HepG2 (cell line): ENCODE data around the gene KLHDC4. TPM values are rescaled to one million over a fixed set of nuclear protein-coding genes. Genes with fewer than 3 reads are reported as not detected.

Experiments used
- AKAP8 ChIP-seq: sonication (generic); formaldehyde crosslinking; IDR thresholded peaks from 2 replicates; pipeline ENCODE4 v1.5.1; 2020; ENCODE audit warnings: mild to moderate bottlenecking, missing genetic modification reagents
- HOXA3 ChIP-seq: sonication (generic); formaldehyde crosslinking; IDR thresholded peaks from 2 replicates; pipeline ENCODE4 v1.5.0; 2020; ENCODE audit warnings: missing genetic modification reagents
- KDM3A ChIP-seq: IDR thresholded peaks from 2 replicates; pipeline ENCODE4 v1.6.1; 2018; ENCODE audit warnings: low read depth, missing compliant biosample characterization
- MAFK ChIP-seq, 2 experiments: IDR thresholded peaks in 1 of 2; conservative IDR thresholded peaks in 1 of 2; 2 replicates each; pipeline ENCODE4 v1.6.1; 2011; ENCODE audit warnings: improper control_type of control experiment in 2 of 2, low read length in 2 of 2
- MED1 ChIP-seq: sonication (generic); formaldehyde crosslinking; IDR thresholded peaks from 2 replicates; pipeline ENCODE4 v1.4.0; 2020; ENCODE audit warnings: missing genetic modification reagents
- MEIS2 ChIP-seq: sonication (generic); formaldehyde crosslinking; IDR thresholded peaks from 2 replicates; pipeline ENCODE4 v1.9.0; 2021; ENCODE audit warnings: mild to moderate bottlenecking, missing genetic modification reagents
- NFE2L2 ChIP-seq: fragments of 150-350 bp; IDR thresholded peaks from 2 replicates; pipeline ENCODE4 v1.6.1; 2014; ENCODE audit warnings: low read length
- PHF20 ChIP-seq: sonication (generic); formaldehyde crosslinking; IDR thresholded peaks from 2 replicates; pipeline ENCODE4 v1.5.0; 2020; ENCODE audit warnings: mild to moderate bottlenecking, missing genetic modification reagents
- PPARG ChIP-seq: conservative IDR thresholded peaks from 2 replicates; pipeline ENCODE4 v1.6.1; 2016; ENCODE audit warnings: missing biosample characterization, missing genetic modification reagents
- REL ChIP-seq: sonication (generic); formaldehyde crosslinking; conservative IDR thresholded peaks from 2 replicates; pipeline ENCODE4 v1.8.0; 2022; ENCODE audit warnings: mild to moderate bottlenecking, missing genetic modification reagents, moderate library complexity
- TBL1XR1 ChIP-seq: fragments of 150-350 bp; IDR thresholded peaks from 2 replicates; pipeline ENCODE4 v1.6.1; 2014; ENCODE audit warnings: borderline replicate concordance, low read length; ENCODE audit not compliant: partially characterized antibody
- ZFP37 ChIP-seq: sonication (generic); formaldehyde crosslinking; IDR thresholded peaks from 2 replicates; pipeline ENCODE4 v1.4.0; 2020; ENCODE audit warnings: missing genetic modification reagents, borderline replicate concordance
- ZFP62 ChIP-seq: sonication (generic); formaldehyde crosslinking; IDR thresholded peaks from 2 replicates; pipeline ENCODE4 v1.4.0; 2020; ENCODE audit warnings: missing genetic modification reagents
- ZKSCAN8 ChIP-seq: IDR thresholded peaks from 2 replicates; pipeline ENCODE4 v1.6.1; 2016; ENCODE audit warnings: borderline replicate concordance, missing genetic modification reagents, missing compliant biosample characterization
- ZMYM2 ChIP-seq: sonication (generic); formaldehyde crosslinking; IDR thresholded peaks from 2 replicates; pipeline ENCODE4 v1.8.0; 2022; ENCODE audit warnings: mild to moderate bottlenecking, missing genetic modification reagents
- ZNF142 ChIP-seq: sonication (generic); formaldehyde crosslinking; IDR thresholded peaks from 2 replicates; pipeline ENCODE4 v1.4.0; 2020; ENCODE audit warnings: missing genetic modification reagents
- ZNF33B ChIP-seq: sonication (generic); formaldehyde crosslinking; IDR thresholded peaks from 2 replicates; pipeline ENCODE4 v1.5.1; 2020; ENCODE audit warnings: mild to moderate bottlenecking, missing genetic modification reagents
- ZNF512B ChIP-seq: sonication (generic); formaldehyde crosslinking; IDR thresholded peaks from 2 replicates; pipeline ENCODE4 v1.5.1; 2020; ENCODE audit warnings: missing genetic modification reagents, mild to moderate bottlenecking, borderline replicate concordance
- ZNF614 ChIP-seq: IDR thresholded peaks from 2 replicates; pipeline ENCODE4 v1.6.1; 2018; ENCODE audit warnings: missing biosample characterization, missing genetic modification reagents, inconsistent platforms, borderline replicate concordance
- ZNF619 ChIP-seq: sonication (generic); formaldehyde crosslinking; IDR thresholded peaks from 2 replicates; pipeline ENCODE4 v1.4.0; 2020; ENCODE audit warnings: mild to moderate bottlenecking, missing genetic modification reagents
- ZNF691 ChIP-seq: sonication (generic); formaldehyde crosslinking; IDR thresholded peaks from 2 replicates; pipeline ENCODE4 v1.4.0; 2020; ENCODE audit warnings: missing genetic modification reagents, low read depth, mild to moderate bottlenecking, borderline replicate concordance
- ZNF766 ChIP-seq: sonication (generic); formaldehyde crosslinking; IDR thresholded peaks from 2 replicates; pipeline ENCODE4 v1.5.0; 2020; ENCODE audit warnings: missing genetic modification reagents, borderline replicate concordance
- ZSCAN20 ChIP-seq: sonication (generic); formaldehyde crosslinking; IDR thresholded peaks from 2 replicates; pipeline ENCODE4 v1.4.0; 2020; ENCODE audit warnings: missing genetic modification reagents, mild to moderate bottlenecking, borderline replicate concordance
- polyA plus RNA-seq, 8 experiments: library from polyadenylated mRNA; depleted of rRNA in 3 of 8; stranded (reverse) in 7 of 8; unstranded in 1 of 8; fragments of >200 nt; fragmentation: Illumina TruSeq in 4 of 8; extraction: Trizol in 4 of 8; gene quantifications; 2 replicates each; pipeline versions ENCODE4 v1.2.1 to v1.2.3, GENCODE V29; 2011 to 2016; ENCODE audit warnings: low read depth in 4 of 8, missing spikeins in 1 of 8, mixed read lengths in 1 of 8; ENCODE audit not compliant: insufficient read depth in 1 of 8
- total RNA-seq, 5 experiments: library from RNA; depleted of rRNA; stranded (reverse); fragments of >200 nt; fragmentation: Illumina TruSeq; extraction: Trizol; gene quantifications; 2 replicates each; pipeline ENCODE4 v1.2.3, GENCODE V29; 2016; ENCODE audit warnings: low read depth in 1 of 5

The KLHDC4 gene
- total and polyA plus RNA-seq, 2 of the 13 experiments (the other 11 are each of a cell fraction or from before 2014, with no cell fraction given) = 18.7 to 31.8 TPM

- TF ChIP-seq MED1 (peak; percentile 54), NFE2L2 (no peak), ZNF691 (CRISPR knock-in tag) (0 out of 2 replicates have a peak, but pooled peaks have one; percentile 26), ZNF614 (peak; percentile 46; the same call in 1 of the 2 replicates), ZNF142 (0 out of 2 replicates have a peak, but pooled peaks have one; percentile 45), ZFP62 (CRISPR knock-in tag) (no peak), PPARG (CRISPR knock-in tag) (no peak), KDM3A (CRISPR knock-in tag) (no peak), PHF20 (CRISPR knock-in tag) (no peak), ZMYM2 (CRISPR knock-in tag) (no peak), ZNF619 (CRISPR knock-in tag) (no peak), ZNF512B (CRISPR knock-in tag) (no peak), ZFP37 (CRISPR knock-in tag) (peak; percentile 83; the same call in 1 of the 2 replicates), MAFK (conservative IDR thresholded peaks at IDR 0.05 in 1 of 2, IDR thresholded peaks at IDR 0.05 in 1 of 2; ENCODE audit: low read length in 2 of 2) (no peak), ZKSCAN8 (CRISPR knock-in tag) (no peak), MEIS2 (peak; percentile 85), HOXA3 (0 out of 2 replicates have a peak, but pooled peaks have one; percentile 48), AKAP8 (CRISPR knock-in tag) (no peak), ZNF766 (CRISPR knock-in tag) (peak; percentile 71; the same call in 1 of the 2 replicates), ZNF33B (CRISPR knock-in tag) (no peak), TBL1XR1 (no peak), ZSCAN20 (CRISPR knock-in tag) (peak; percentile 55; the same call in 1 of the 2 replicates), REL (CRISPR knock-in tag) (peak; percentile 60; the same call in 1 of the 2 replicates)
Observed at GRCh38 chr16:87661561-87661960, 104.2 kb downstream of the KLHDC4 start (continued).
